GM20000 (cell line): ENCODE measurements around the gene DHRS9.

ENCODE experiments used
- DNase-seq: peaks from one replicate; pipeline ENCODE4 v3.0.0; 2012; ENCODE audit warnings: low spot score
- CTCF ChIP-seq: IDR thresholded peaks from 2 replicates; pipeline ENCODE4 v1.5.1; 2012; ENCODE audit warnings: mild to moderate bottlenecking, control low read depth; ENCODE audit errors: extremely low read depth, missing control alignments

Gene DHRS9

GRCh38 chr2:169109502-169110409, 40.4 kb downstream of the DHRS9 start:
- peak; percentile 65 for DNase-seq
- peak; percentile 61 for TF ChIP-seq CTCF

GRCh38 chr2:169110419-169110818, 41.1 kb downstream of the DHRS9 start:
- no peak for DNase-seq
- TF ChIP-seq CTCF = no peak

- no peak for TF ChIP-seq CTCF
- no peak for DNase-seq
These were observed 41.6 kb downstream of the DHRS9 start for GRCh38 chr2:169110916-169111315.

- TF ChIP-seq CTCF = no peak
- no peak for DNase-seq
These were observed 43.5 kb downstream of the DHRS9 start for GRCh38 chr2:169112841-169113240.

GRCh38 chr2:169114056-169114455, 44.7 kb downstream of the DHRS9 start:
- no peak for TF ChIP-seq CTCF
- DNase-seq = no peak

- DNase-seq = no peak
- no peak for TF ChIP-seq CTCF
These were observed 47.0 kb downstream of the DHRS9 start for GRCh38 chr2:169116327-169116726.

- TF ChIP-seq CTCF = no peak
- DNase-seq = no peak
These were observed 47.6 kb downstream of the DHRS9 start for GRCh38 chr2:169116993-169117392.
